GF-D8 (cell line): Measurements from ENCODE around the gene SPATA18.
"Not testable (repeated sequence)": the region's sequence is repeated elsewhere in the genome, so short reads cannot be mapped to it uniquely, and the experiment has no call there.

Experiments
- DNase-seq: peaks from one replicate; lab custom pipeline; 2025; lab: John Stamatoyannopoulos, UW

The SPATA18 gene

GRCh38 chr4:52106660-52107059 lies 55.6 kb downstream of the SPATA18 start:
- no peak for DNase-seq

GRCh38 chr4:52107336-52107735 lies 56.2 kb downstream of the SPATA18 start:
- no peak for DNase-seq

GRCh38 chr4:52107745-52108144 lies 56.6 kb downstream of the SPATA18 start:
- DNase-seq: no peak

DNA sequence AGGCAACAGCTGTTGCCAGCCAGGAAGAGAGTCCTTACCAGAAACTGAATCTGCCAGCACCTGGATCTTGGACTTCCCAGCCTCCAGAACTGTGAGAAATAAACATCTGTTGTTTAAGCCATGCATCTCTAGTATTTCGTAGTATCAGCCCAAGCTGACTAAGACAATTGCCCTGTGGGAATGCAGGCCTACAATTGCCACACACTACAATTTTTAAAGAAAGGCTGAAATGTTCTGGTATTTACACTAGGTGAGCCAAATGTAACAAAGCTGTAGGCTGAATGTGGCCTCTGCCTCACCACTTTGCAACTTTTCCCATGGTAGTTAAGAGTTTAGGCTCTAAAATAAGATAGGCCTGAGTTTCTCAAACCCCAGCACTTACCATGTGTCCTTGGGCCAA lies 59.1 kb downstream of the SPATA18 start:
- no peak for DNase-seq

DNA sequence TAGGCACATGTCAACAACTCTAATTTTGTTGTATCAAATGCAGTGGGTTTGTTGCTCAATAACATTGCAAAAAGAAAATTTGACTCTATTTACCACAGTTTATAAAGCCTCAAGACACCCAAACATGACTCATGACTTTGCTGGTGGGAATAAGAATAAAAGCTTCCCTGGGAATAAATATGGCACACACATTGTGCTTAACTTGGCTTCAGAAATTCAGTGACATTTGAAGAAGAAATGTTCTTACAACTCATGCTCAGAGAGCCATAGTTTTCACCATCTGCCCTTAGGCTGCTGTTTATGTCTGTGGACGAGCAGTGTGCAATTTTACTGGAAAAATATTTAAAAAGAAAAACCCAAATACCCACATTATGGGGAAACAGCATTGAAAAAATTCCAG lies 60.9 kb downstream of the SPATA18 start:
- no peak for DNase-seq

GRCh38 chr4:52112411-52112810 lies 61.3 kb downstream of the SPATA18 start:
- no peak for DNase-seq

DNA sequence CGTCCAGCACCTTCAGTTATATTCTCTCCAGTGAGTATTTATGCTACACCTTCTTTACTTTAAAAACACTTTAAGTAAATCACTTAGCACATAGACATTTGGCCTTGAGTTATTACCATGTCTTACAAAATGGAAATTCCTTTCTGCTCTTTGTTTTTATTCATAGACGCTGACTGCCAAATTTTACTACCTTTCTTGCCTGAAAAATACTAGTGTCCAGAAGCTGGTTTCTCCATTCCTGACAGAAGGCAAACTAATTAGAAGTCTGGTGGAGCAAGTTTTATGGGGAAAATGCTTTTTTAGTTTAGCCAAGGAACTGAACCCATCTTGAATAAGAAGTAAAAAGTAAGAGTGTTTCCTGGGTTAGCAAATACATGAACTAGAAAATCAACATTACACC lies 65.5 kb downstream of the SPATA18 start:
- no peak for DNase-seq

GRCh38 chr4:52126226-52126625 lies 75.1 kb downstream of the SPATA18 start:
- no peak for DNase-seq

- no peak for DNase-seq
These were observed 75.9 kb downstream of the SPATA18 start for GRCh38 chr4:52126966-52127365.

- no peak for DNase-seq
These were observed 84.1 kb downstream of the SPATA18 start for GRCh38 chr4:52135171-52135570.

GRCh38 chr4:52137152-52137551 lies 86.0 kb downstream of the SPATA18 start:
- DNase-seq: not testable (repeated sequence)

DNA sequence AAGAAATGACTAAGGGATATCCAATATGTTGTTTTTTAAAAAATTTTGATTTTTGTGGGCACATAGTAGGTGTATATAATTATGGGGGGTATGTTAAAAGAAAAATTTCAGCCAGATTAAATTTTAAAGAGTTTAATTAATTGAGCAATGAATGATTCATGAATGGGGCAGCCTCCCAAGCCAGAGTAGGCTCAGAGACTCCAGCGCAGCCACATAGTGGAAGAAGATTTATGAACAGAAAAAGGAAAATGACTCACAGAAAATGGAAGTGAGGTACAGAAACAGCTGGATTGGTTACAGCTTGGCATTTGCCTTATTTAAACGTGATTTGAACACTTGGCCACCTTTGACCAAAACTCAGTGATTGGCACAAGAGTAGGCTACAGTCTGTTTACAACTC lies 91.7 kb downstream of the SPATA18 start:
- no peak for DNase-seq

DNA sequence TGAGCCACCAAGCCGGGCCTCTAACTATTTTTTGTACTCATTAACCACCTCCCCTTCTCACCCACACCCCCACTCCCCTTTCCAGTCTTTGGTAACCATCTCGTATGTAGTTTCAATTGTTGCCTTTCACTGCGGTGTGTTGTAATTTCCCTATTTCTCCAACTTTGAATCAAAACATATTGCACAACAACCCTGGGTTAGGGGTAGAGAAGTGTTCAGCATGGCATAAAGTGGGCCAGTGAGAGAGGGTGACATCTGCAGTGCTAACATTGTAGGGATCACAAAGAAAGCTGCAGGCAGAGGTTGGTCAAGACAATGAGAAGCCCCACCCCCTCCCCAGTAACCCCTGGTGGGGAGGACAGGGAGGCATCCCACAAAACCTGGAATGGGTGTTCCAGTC lies 92.7 kb downstream of the SPATA18 start:
- no peak for DNase-seq

DNA sequence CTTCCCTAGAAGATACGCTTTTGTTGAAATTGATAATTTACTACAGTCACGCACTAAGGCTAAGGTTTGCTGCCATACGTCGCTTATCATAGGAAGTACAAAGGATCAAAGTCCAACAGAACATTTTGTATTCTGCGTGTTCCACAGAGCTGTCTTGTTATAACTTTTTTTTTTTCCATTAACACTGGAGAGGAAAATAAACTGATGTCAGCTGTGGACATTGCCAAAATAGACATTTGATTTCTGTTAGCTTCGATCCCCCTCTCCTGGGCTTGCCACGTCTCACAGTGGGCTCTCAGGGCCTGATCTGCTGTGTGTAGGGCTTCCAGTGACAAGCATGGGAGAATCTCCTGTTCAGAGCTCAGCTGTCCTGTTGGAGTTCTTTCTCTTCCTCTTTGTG lies 93.3 kb downstream of the SPATA18 start:
- DNase-seq: no peak
